ENCODE data around the gene PCDH12.

The PCDH12 gene

DNA sequence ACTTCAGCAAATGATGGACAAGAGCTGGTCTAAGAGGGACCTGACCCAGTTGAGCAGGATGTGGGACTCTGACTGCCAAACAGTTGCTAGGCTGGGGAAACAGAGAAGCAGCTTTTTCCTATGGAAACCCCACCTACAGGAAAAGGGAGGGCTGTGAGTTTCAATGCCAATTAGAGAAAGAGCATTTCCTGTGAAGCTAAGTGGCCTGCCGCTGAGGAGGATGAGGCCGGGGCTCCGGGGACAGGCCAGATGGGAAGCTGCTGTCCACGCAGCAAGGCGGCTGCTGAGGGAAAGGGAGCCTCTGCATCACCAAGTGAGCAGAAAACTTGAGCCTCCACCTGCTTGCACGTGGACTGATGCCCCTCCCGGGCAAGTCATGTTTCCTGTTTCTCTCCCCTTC lies at the start of gene PCDH12:
Gene PCDH12 (minus strand): TSS at position 90 of the 400 bp plus-strand sequence. CDS start 351 bp downstream, outside the sequence.
- no peak for DNase-seq (ENCODE audit: low read depth)

DNA sequence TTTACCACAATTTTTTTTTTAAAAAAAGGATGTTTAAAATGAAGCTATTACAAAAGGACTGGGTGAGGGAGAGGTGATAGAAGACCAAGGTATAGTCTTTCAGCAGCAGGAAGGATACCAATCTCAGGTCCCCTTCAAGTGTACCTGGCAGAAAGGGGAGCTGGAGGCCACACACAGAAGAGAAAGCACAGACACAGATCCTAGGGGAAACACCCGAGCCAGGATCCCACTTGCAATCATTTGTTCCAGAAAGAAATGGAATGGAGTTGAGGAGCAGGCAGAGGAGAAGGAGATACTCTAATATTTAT lies 49.2 kb upstream of the PCDH12 start:
- DNase-seq (ENCODE audit: low read depth) = no peak

DNA sequence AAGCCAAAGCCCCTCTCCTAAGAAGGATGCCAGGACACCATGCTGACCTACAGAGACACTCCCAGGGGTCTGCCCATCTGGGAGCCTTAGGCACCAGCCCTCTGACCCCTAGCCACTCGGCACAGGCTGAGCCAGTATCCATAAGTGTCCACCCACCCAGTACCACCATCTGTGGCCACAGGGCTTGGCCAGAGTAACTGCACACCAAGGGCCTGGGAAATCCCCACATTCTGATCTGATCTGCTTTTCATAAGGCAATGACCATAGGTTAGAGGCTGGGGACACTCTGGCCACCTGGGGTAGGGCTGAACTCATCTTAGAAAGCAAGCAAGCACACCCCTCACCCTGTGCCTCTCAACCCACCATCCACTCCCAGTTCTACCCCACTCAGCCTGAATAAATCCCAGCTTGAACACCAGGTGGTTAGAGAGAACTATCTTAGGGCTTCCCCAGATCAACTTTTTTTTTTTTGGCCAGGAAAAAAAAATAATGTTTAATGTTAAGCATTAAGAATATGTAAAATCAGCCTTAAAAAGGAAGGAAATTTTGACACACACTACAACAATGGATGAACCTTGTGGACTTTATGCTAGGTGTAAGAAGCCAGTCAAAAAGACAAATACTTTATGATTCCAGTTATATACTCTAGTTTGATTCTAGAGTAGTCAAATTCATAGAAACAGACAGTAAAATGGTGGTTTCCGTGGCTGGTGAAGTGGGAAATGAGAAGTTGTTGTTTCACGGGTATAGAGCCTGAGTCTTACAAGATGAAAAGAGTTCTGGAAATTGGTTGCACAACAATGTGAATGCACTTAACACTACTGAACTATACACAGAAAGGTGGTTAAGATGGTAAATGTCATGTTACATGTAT lies 48.6 kb upstream of the PCDH12 start:
- no peak for DNase-seq (ENCODE audit: low read depth)

DNA sequence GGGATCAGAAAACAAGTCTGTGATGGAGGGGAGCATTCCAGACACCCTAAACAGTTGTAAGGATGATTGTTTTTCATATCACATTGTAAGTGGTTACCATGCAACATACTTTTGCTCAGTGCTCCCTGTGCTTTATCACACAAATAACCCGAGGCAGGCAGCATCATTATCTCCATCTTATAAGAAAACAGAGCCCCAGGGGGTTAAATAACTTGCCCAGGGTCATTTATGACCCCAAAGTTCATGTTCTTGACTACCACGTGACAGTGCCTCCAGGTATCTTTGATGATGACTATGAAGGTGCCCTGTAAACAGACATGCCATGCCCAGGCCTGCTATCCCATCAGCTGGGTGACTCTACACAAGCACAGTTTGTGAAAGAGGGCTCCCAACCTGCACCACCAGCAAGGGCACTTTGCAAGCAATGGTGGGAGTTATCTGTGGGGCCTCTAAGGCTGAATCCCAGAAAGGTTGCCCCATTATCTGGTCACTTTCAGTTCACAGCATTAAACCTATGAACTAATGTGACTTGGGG lies 45.3 kb upstream of the PCDH12 start:
- DNase-seq (ENCODE audit: low read depth) = no peak

DNA sequence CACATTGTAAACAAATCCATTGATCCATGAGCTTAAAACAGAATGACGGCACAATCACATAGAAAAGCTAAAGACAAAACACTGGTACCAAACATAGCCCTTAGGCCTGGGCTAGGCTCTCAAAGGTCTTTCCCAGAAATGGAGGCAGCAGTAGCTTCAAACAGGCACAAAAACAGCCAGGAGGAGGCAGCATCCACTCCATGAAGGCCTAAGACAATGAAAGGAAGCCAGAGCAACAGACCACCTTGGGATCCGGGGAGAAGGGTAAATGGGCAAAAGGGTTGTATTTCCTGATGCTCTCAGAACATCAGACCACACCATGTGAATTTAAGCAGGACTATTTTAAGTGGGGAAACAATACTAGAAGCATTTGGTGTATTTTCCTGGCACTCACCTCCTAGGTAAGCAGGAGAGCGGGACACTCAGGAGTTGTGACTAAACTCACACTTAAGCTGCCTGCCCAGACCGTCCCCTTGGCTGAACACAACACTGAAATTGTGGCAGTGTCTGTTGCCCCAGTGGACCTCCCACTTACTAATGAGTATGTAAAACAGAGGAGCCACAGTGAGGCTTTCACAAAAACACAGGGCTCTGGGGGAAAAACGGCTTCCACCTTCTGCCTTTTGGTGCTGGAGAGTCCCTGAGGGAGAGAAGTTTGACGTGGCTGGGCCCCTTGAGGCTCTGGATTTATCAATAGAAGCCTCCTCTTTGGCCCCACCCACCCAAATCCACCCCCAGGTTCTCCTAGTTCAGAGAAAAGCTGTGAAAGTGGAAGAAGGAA lies 42.9 kb upstream of the PCDH12 start:
- no peak for DNase-seq (ENCODE audit: low read depth)

DNA sequence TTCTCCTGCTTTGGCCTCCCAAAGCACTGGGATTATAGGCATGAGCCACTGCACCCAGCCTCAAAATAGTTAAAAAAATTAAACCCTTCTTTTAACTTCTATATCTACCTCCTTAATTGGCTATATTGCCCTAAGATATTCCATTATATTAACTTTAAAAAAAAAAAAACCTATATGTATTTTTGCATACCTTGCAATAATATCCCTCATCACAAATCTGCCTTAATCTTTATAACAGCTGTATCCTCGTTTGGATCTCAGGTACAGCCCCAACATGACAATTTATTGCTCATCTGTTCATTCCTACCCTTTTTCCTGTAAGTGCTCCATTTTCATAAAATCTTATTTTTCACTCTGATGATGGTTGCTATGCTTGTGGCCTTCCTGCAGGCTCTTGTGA lies 42.2 kb upstream of the PCDH12 start:
- DNase-seq (ENCODE audit: low read depth) = no peak

DNA sequence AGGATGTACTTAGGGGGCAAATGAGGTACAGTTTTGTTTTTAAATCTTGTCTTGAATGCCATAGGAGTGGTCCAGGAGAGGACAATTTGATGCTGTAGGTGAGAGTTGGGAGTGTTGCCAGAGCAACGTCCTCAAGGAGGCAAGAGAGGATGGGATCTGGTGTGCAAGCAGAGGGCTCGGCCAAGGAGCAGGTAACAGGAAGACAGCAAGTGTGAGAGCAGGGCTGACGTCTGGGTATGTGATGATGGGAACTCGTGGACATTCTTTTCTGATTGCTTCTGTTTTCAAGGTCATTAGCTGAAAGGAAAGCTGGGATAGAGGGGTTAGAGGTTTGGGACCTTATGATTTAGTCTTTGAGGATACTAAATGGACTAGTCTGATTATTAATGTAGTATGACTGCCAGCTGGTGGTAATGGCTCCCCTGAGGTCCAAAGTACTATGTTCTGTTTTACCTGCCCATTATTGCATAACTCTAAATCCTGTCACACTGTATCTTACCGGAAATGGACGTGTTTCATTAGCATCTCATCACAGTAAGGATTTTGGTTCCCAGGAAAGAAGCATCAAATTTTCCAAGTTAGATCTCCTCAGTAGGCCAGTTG lies 39.5 kb upstream of the PCDH12 start:
- DNase-seq (ENCODE audit: low read depth) = no peak

DNA sequence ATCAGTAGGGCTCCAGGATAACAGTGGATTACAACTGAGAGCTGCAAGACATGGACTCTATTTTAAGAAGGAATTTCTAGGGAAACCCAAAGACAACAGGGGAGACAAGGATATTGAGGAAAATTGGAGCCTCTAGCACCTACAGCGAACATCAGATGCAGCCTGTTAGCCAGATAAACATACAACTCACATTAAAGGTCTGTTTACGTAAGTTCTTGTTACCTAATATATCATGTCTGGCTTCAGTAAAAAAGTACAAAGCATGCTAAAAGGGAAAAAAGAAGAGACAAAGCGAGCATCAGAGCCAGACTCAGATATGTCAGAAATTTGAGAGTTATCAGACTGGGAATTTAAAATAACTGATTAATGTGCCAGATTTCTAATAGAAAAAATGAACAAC lies 37.7 kb upstream of the PCDH12 start:
- no peak for DNase-seq (ENCODE audit: low read depth)

DNA sequence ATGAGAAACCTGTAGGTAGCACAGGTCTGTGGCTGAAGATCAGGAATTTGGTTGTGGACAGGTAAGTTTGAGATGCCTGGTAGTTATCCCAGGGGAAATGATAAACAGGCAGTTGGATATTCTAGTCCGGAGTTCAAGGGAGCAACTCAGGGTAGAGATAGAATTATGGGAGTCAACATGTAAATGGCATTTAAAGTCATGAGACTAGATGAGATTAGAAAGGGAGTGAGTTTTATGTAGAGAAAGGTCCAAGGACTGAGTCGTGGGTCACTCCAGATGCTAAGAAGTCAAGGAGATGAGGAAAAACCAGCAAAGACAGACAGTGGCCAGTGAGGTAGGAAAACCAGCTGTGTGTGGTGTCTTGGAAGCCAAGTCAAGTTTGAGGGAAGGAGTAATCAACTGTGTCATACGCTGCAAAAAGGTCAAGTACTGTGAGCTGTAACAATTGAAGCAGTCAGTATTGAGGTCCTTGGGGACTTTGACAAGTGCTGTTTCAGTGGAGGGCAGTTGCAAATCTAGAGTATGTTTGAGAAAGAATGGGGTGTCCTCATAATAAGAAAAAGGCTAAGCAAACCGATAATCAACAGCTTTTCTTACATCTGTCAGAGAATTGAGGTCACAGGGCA lies 36.6 kb upstream of the PCDH12 start:
- DNase-seq (ENCODE audit: low read depth) = no peak

DNA sequence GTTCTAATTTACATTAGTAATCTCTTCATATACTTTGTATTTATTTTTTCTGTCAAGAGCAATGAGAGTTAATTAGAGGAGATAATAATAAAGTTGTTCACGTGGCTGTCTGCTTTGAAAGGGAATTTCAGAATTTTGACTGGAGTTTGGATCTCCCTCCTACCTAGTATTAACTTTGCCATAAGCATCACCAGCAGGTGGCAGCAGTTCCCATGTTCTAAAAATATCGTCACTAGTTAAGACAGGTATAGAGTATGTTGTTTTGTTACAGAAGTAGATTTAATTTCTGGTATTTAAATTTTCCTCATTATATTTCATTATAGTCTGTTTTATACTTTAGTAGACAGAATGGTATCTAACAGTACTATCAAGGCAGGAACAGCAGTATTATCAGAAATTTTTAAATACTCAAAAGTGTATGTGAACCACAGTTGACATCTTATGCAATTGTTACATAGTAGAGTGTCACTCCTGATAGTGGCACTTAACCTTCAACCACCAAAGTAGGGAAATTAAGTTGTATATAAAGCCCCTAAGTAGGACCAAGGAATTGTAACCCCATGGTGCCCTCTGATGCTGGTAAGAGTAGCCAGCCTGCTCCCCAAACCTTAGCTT lies 34.5 kb upstream of the PCDH12 start:
- peak; percentile 54 for DNase-seq (ENCODE audit: low read depth)

DNA sequence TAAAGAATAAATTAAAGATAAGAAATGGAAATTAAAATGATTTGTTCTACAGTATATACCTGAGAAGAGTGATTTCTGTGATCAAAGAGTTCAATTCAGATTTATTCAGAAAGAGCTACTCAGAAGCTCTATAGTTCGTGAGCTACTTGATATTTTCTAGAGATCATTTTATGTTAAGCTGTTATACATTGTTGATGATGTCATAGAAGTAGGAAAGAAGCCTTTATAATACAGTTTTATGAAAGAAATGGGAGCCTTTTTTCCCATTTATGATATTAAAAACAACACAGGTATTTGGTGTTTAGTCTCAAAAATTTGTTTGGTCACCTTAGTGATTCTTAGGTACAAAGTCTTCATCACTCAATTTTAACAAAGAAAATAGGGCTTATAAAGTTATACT lies 31.7 kb upstream of the PCDH12 start:
- DNase-seq (ENCODE audit: low read depth) = no peak

DNA sequence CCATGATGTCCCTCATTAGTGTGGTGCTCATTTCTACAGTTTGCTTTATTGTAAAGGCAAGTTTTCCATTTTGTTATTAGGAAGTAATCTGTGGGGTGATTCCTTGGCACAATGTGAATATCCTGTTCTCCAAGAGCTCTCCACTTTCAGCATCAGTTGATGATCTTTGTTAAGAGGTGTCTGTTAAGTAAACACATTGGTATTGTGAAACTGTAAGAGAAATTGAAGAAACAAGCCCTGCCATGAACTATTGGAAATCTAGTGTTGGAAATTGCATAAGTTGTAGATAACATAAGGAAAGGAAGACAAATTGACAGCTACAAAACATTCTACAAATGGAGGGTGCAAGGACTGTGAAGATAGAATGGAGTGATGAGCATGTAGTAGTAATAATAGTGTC lies 28.1 kb upstream of the PCDH12 start:
- DNase-seq (ENCODE audit: low read depth) = no peak

DNA sequence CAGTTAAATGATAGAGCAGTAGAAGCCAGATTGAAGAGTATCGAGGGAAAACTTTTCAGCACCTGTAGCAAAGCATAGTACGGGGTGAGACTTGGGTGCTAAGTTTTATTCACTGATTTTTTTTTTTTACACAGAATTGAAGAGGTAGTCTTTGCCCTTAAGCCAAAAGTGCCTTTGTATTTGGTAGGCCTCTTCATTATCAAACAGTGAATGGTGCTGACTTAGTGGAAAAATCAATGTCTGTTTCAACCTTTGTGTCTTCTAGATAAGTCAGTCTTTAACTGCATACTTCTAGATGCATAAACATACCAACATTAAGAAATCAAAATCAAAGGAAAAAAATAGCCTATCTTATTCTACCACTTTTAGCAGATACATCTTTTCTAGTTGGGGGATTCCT lies 24.6 kb upstream of the PCDH12 start:
- no peak for DNase-seq (ENCODE audit: low read depth)

DNA sequence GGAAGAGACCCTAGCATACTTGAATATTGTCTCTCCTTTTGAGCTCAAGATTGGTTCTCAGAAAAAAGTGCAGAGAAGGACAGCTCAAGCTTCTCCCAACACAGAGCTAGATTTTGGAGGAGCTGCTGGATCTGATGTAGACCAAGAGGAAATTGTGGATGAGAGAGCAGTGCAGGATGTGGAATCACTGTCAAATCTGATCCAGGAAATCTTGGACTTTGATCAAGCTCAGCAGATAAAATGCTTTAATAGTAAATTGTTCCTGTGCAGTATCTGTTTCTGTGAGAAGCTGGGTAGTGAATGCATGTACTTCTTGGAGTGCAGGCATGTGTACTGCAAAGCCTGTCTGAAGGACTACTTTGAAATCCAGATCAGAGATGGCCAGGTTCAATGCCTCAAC lies 20.4 kb upstream of the PCDH12 start:
- no peak for DNase-seq (ENCODE audit: low read depth)

DNA sequence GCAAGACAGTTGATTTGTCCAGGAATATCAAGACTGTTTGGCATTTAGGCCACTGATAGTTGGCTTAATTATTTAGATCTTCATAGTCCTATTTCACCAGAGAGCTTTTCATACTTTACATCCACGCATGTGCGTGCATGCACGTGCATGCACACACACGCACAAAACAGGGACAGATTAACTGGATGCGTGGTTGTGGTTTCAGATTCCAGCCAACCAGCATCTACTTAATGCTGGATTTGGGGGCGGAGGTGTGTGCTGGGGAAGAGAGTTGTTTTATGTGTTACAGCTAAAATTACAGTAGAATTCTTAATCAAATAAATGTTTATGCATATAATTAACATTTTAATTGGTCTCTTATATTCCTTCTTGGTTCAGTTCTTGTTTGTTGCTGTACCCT lies 18.2 kb upstream of the PCDH12 start:
- no peak for DNase-seq (ENCODE audit: low read depth)

DNA sequence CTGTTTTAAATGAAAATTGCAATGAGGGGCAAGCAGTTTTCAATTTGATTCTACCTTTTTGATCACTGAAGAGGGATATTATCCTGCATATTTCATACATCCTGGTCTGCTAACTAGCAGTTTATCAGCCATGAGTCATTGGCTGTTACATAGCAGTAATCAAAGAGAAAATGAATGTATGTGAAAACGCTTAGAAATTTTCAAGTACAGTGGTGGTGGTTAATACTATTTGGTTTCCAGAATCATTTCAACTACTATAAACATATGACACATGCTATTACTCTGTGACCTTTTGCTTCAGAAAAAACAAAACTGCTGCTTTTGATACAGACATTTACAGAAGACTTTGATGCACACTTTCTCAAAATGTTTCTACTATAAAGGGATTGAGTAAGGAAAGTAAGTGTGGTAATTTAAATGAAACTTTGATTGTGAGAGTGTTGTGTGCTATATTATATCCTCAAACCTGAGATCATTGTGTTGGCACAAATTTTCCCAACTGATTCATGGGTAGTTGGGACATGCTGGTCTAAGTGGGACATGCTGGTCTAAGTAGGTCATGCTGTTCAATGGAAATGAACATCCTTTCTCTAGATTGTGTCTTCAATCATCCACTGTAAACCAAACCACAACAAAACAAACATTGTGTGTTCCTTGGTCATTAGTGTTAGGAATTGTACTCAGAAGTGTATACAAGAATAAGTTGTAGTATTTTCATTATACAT lies 16.0 kb upstream of the PCDH12 start:
- DNase-seq (ENCODE audit: low read depth) = no peak

DNA sequence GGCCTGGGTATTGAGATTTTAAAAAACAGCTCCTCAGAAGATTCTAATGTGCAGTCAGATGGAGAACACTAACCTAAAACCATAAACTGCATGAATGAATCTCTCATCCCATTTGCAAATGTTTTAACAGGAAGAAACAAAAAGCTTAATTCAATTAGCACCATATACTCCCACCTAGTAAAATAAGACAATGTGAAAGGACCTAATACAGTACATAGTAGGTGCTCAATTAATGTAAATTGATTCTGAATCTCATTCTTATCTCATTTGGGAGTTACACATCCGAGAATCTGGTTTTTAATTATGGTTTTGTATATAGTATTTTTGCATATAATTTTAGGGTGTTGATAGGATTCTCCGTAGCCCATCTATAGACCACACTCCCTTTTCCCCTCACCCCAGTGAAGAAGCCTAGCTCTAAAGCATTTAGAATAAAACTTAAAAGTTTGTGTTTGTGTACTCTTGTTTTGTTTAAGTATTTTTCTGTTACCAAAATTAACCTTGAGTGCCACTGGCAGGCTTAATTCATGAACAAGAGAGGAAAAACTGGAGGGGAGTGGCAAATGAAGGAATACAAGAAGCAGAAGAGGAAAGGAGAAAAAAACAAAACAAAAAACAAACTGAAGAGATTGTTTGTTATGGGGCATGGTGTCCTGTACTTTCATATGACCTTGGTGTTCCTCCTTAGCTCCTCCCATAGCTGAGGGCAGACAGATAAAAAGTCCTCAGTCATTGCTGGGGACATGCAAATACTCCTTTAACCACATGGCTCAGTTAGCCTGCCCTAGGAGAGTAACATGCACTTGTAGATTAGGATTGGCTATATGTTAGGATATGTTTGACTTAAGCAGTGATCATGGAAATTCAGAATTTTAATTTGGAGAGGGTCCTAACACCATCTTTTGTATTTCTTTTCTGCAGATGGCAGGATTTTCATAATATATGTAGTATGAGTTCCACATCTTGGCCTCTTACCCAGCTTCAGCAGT lies 12.1 kb upstream of the PCDH12 start:
- no peak for DNase-seq (ENCODE audit: low read depth)

DNA sequence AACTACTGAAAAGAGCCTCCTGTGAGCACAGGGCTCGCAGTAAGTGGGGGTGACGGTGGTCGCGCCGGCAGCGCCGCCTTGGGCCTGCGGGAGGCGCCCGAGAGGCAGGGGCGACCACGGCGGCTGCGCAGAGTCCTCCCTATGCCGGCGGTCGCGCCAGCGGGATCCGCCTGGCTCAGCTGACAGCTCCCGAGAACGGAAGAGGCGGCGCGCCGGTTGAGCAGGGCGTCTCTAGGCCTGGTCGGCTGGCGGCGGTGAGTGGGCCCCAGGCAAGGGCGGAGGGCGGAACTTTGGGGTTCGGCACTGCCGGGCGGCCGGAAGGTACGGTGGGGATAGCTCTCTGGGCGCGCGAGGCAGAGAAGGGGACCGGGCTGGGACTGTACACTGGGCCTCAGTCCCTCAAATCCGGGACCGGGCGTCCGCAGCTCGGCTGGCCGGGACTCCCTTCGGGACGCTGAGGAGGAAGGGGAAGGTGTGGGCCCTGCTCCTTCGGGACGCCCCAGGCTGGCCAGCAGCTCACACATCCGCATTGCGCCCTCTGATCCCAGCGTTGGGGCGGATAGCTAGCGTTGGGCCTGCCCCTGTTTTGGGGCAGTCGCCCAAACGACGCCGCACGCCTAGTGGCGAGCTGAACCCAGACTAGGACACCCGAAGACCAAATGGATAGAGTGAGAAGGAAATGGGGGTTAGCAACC lies 11.1 kb upstream of the PCDH12 start, which contains the start of gene RNF14:
Gene RNF14 (plus strand): TSS at position 192 of the 695 bp plus-strand sequence. CDS start 4,484 bp downstream, outside the sequence.
- peak; percentile 92 for DNase-seq (ENCODE audit: low read depth)

DNA sequence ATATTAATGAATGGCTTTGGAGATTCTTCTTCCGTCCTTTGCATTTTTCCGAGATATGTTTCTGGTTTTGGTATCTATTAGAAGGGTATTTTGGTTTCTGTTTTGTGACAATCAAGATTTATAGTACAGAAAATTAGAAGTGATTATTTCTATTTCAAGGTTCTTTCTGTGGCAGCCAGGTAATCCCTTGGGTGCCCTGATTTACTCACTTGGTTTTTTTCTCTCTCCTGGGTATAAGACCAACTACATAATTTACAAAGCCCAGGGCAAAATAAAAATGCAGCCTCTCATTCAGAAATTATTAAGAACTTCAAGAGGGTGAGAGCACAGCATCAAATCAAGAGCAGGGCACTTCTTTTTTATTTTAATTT lies 8.9 kb upstream of the PCDH12 start:
- no peak for DNase-seq (ENCODE audit: low read depth)
